ENCODE data around the gene SYMPK.

SYMPK gene

DNA sequence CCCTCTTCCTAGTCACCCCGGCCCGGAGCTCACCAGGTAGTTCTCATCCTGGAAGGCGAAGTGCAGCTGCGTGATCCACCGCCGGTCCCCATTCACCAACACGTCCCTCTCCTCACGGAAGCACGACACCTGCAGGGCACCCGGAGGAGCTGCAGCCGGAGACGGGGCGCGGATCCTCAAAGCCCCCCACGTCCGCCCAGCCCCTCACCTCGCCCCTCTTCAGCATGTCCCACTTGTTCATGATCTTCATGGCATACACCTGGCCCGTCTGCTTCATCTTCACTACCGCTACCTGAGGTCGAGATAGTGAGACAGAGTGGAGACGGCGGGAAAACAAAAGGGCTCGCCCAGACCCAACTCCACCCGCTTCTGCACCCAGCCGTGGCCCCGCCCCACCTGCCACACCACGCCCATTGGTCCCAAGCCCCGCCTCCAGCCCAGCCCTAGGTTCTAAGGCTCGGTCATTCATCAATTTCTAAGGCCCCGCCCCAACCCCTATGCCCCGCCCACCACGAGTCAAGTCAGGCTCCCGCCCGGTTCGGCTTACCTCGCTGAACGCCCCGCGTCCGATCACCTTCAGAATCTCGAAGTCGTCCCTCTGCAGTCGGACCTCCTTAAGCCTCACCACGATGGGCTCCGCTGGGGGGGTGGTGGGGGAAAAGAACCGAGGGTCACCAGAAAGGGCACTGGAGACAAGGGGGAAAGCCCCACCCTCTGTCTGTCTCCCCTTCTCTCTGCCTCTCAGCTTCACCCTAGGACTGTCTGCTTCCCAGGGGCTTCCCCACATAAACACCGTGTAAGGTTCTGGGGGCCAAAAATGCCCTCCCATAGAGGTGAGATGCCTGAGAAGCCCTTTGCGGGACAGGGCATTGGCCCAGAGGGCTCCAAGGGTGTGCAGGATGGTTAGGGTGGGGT, 83.5 kb downstream of the SYMPK start:
- peak; percentile 47 for DNase-seq (ENCODE audit: low read depth)
- TF ChIP-seq, protein P1, sequence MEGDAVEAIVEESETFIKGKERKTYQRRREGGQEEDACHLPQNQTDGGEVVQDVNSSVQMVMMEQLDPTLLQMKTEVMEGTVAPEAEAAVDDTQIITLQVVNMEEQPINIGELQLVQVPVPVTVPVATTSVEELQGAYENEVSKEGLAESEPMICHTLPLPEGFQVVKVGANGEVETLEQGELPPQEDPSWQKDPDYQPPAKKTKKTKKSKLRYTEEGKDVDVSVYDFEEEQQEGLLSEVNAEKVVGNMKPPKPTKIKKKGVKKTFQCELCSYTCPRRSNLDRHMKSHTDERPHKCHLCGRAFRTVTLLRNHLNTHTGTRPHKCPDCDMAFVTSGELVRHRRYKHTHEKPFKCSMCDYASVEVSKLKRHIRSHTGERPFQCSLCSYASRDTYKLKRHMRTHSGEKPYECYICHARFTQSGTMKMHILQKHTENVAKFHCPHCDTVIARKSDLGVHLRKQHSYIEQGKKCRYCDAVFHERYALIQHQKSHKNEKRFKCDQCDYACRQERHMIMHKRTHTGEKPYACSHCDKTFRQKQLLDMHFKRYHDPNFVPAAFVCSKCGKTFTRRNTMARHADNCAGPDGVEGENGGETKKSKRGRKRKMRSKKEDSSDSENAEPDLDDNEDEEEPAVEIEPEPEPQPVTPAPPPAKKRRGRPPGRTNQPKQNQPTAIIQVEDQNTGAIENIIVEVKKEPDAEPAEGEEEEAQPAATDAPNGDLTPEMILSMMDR (conservative IDR thresholded peaks at IDR 0.05; ENCODE audit: low read length) = peak; percentile 35
- peak overlapping the region; percentile 77 for H3K4me3 ChIP-seq (ENCODE audit: low read length)

DNA sequence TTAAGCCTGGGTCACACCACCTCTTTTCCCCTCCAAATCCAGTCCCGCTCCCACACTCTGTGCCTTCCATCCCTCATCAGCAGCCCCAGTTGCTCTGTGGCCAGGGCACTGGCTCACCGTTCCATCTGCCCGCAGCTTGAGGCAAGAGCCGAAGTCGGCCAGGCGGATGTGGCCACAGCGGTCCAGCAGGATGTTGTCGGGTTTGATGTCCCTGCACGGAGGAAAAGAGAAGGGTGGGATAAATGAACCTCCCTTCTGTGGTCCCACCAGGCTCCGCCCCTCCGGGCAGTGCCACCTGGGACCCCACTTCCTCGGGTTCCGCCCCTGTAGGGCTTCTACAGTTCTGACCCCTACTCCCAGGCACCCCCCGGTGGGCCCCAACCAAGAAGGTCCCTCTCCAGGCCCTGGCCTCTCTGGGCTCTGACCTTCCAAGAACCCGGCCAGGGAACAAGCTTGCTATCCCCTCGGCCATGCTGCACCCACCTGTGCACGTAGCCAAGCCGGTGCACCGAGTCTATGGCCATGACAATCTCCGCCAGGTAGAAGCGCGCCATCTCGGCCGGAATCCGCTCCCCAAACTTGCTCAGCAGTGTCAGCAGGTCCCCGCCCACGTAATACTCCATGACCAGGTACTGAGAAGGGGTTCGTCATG, 84.8 kb downstream of the SYMPK start:
- DNase-seq (ENCODE audit: low read depth) = no peak
- H3K4me3 ChIP-seq (ENCODE audit: low read length) = no peak overlapping the region

GRCh38 chr19:45777395-45777961, 85.5 kb downstream of the SYMPK start:
- no peak overlapping the region for H3K4me3 ChIP-seq (ENCODE audit: low read length)
- no peak for DNase-seq (ENCODE audit: low read depth)
- TF ChIP-seq, protein P1 (conservative IDR thresholded peaks at IDR 0.05; ENCODE audit: low read length) = no peak

More for the DNA sequence above, 84.8 kb downstream of the SYMPK start:
- TF ChIP-seq, protein P1 (conservative IDR thresholded peaks at IDR 0.05; ENCODE audit: low read length) = no peak

GRCh38 chr19:45774765-45775164, 88.2 kb downstream of the SYMPK start:
- no peak for DNase-seq (ENCODE audit: low read depth)
- no peak overlapping the region for H3K4me3 ChIP-seq (ENCODE audit: low read length)
- TF ChIP-seq, protein P1 (conservative IDR thresholded peaks at IDR 0.05; ENCODE audit: low read length) = no peak

DNA sequence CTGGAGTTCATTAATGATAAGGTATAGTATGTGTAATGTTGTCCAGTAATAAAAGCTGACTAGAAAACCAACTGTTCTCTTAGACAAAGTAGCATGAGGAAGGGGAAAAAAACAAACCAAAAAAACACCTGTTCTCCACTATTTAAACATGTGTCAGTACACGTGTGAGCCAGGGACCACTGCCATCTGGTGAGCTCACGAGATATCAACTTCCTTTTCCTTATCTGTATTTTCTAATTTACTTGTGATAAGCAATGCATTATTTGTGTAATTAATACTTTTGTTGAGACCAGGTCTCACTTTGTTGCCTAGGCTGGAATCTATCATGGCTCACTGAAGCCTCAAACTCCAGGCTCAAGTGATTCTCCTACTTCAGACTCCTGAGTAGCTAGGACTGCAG, 89.6 kb downstream of the SYMPK start:
- TF ChIP-seq, protein P1 (conservative IDR thresholded peaks at IDR 0.05; ENCODE audit: low read length) = no peak
- no peak overlapping the region for H3K4me3 ChIP-seq (ENCODE audit: low read length)
- no peak for DNase-seq (ENCODE audit: low read depth)

GRCh38 chr19:45772912-45773311, 90.0 kb downstream of the SYMPK start:
- no peak overlapping the region for H3K4me3 ChIP-seq (ENCODE audit: low read length)
- DNase-seq (ENCODE audit: low read depth) = no peak
- TF ChIP-seq, protein P1 (conservative IDR thresholded peaks at IDR 0.05; ENCODE audit: low read length) = no peak

All from AG10803 (cell line).